ENCODE data around the gene MIGA2. TPM values are rescaled to one million over a fixed set of nuclear protein-coding genes. Genes with fewer than 3 reads are reported as not detected.

Gene MIGA2
- total and polyA plus RNA-seq, 4 donors = 8.0 to 42.6 (median 16.9) TPM

DNA sequence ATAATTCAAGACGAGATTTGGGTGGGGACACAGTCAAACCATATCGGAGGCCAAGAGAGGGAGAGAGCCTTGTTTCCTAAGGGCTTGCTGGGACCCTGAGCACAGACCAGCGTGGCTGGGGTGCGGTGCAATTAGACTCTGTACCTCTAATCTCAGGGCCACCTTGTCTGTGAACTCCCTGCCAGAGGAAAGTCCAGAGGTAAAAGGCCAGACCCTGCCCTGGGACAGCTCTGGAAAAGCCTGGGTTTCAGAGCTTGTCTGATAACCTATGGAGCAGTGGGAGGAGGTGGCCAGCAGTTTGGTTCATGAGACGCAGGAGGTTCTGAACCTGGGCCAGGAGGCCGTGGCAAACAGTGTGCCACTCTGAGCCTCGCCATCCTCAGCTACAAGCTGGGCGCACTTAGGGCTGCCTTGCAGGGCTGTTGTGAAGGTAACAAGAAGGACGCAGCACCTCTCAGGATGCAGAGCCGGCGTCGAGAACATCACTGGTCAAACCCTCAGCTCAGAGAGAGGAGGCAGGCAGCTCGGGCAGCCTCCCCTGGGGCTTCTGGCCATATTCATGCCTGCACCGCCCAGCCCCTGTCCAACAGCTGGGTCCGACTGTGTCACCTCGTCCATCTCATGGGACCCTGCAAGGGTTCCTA, 39.7 kb downstream of the MIGA2 start:
- WGBS = 56% methylated on average over 16 of the region's 16 CpGs
- Histone ChIP-seq H3K4me3 (ENCODE audit: low read depth in 1 of 3, low read length in 3 of 3) (no peak overlapping the region), H3K36me3 (ENCODE audit: control insufficient read depth in 4 of 4, insufficient read depth in 3 of 4, low read depth in 1 of 4, low read length in 3 of 4) (no peaks in the 10 kb centered on the region), H3K27ac (ENCODE audit: low read depth in 1 of 2, low read length in 2 of 2) (peak overlapping the region; percentile 15 to 46), H3K9ac (ENCODE audit: low read depth in 1 of 2, low read length in 2 of 2) (no peak overlapping the region), H3K4me1 (ENCODE audit: control insufficient read depth in 4 of 4, insufficient read depth in 4 of 4, low read length in 3 of 4) (peaks cover 16 to 62% (median 51%) of the 10 kb centered on the region in 4 donors), H3K9me3 (ENCODE audit: control insufficient read depth in 4 of 4, low read length in 3 of 4) (no peaks in the 10 kb centered on the region), H3K27me3 (ENCODE audit: control insufficient read depth in 4 of 4, insufficient read depth in 4 of 4, low read length in 3 of 4) (no peaks in the 10 kb centered on the region)
- DNase-seq (ENCODE audit: low spot score) = peak; percentile 54
- TF ChIP-seq REST (IDR thresholded peaks at IDR 0.05) (peak; percentile 48), YY1 (IDR thresholded peaks at IDR 0.05) (peak; percentile 47), FOXA2 (IDR thresholded peaks at IDR 0.05) (no peak), TAF1 (conservative IDR thresholded peaks at IDR 0.05) (no peak), ATF3 (IDR thresholded peaks at IDR 0.05) (no peak), EGR1 (IDR thresholded peaks at IDR 0.05; ENCODE audit: low read depth in 2 of 2) (no peak), NR2F2 (IDR thresholded peaks at IDR 0.05) (peak; percentile 38), HNF4A (conservative IDR thresholded peaks at IDR 0.05) (peak; percentile 98), FOXA1 (IDR thresholded peaks at IDR 0.05) (peak; percentile 48), SP1 (IDR thresholded peaks at IDR 0.05) (peak; percentile 92), HNF4G (IDR thresholded peaks at IDR 0.05) (peak; percentile 94), GABPA (IDR thresholded peaks at IDR 0.05 in 1 of 2, conservative IDR thresholded peaks at IDR 0.05 in 1 of 2) (no peak), RXRA (IDR thresholded peaks at IDR 0.05) (peak; percentile 94 to 95), JUND (IDR thresholded peaks at IDR 0.05) (peak in 1 of 2 donors; percentile 28), RAD21 (IDR thresholded peaks at IDR 0.05) (peak in 1 of 2 donors; percentile 40)
- TF ChIP-seq, protein P1, sequence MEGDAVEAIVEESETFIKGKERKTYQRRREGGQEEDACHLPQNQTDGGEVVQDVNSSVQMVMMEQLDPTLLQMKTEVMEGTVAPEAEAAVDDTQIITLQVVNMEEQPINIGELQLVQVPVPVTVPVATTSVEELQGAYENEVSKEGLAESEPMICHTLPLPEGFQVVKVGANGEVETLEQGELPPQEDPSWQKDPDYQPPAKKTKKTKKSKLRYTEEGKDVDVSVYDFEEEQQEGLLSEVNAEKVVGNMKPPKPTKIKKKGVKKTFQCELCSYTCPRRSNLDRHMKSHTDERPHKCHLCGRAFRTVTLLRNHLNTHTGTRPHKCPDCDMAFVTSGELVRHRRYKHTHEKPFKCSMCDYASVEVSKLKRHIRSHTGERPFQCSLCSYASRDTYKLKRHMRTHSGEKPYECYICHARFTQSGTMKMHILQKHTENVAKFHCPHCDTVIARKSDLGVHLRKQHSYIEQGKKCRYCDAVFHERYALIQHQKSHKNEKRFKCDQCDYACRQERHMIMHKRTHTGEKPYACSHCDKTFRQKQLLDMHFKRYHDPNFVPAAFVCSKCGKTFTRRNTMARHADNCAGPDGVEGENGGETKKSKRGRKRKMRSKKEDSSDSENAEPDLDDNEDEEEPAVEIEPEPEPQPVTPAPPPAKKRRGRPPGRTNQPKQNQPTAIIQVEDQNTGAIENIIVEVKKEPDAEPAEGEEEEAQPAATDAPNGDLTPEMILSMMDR (IDR thresholded peaks at IDR 0.05; ENCODE audit: low read depth, low read length, missing input control) = no peak
- TF ChIP-seq, protein P2, sequence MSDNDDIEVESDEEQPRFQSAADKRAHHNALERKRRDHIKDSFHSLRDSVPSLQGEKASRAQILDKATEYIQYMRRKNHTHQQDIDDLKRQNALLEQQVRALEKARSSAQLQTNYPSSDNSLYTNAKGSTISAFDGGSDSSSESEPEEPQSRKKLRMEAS (IDR thresholded peaks at IDR 0.05) = peak; percentile 66
- TF ChIP-seq, protein P3, sequence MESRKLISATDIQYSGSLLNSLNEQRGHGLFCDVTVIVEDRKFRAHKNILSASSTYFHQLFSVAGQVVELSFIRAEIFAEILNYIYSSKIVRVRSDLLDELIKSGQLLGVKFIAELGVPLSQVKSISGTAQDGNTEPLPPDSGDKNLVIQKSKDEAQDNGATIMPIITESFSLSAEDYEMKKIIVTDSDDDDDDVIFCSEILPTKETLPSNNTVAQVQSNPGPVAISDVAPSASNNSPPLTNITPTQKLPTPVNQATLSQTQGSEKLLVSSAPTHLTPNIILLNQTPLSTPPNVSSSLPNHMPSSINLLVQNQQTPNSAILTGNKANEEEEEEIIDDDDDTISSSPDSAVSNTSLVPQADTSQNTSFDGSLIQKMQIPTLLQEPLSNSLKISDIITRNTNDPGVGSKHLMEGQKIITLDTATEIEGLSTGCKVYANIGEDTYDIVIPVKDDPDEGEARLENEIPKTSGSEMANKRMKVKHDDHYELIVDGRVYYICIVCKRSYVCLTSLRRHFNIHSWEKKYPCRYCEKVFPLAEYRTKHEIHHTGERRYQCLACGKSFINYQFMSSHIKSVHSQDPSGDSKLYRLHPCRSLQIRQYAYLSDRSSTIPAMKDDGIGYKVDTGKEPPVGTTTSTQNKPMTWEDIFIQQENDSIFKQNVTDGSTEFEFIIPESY (IDR thresholded peaks at IDR 0.05) = no peak
